H9 (cell line): ENCODE data around the gene PLPPR5. TPM values are rescaled to one million over a fixed set of nuclear protein-coding genes. Genes with fewer than 3 reads are reported as not detected.

Experiments
- DNase-seq: peaks from one replicate; pipeline ENCODE4 v3.0.0-alpha.2; 2017
- H2AFZ ChIP-seq: one replicate; pipeline ENCODE4 v1.6.1; 2013; ENCODE audit warnings: mild to moderate bottlenecking, low read length, control low read depth, moderate library complexity
- H2AK5ac ChIP-seq: 2 replicates; pipeline ENCODE4 v1.6.1; 2013; ENCODE audit warnings: low read length, control low read depth, mixed read lengths; ENCODE audit not compliant: insufficient read length
- H2BK120ac ChIP-seq: one replicate; pipeline ENCODE4 v1.6.1; 2013; ENCODE audit warnings: low read depth, mild to moderate bottlenecking, low read length, control low read depth, inconsistent platforms; ENCODE audit not compliant: poor library complexity, severe bottlenecking
- H2BK12ac ChIP-seq: 2 replicates; pipeline ENCODE4 v1.6.1; 2013; ENCODE audit warnings: low read length, control low read depth, mixed read lengths, low read depth; ENCODE audit not compliant: insufficient read length
- H2BK15ac ChIP-seq: 2 replicates; pipeline ENCODE4 v1.6.1; 2013; ENCODE audit warnings: low read depth, low read length, control low read depth
- H2BK20ac ChIP-seq: one replicate; pipeline ENCODE4 v1.6.1; 2013; ENCODE audit warnings: low read depth, mild to moderate bottlenecking, low read length, control low read depth, inconsistent platforms; ENCODE audit not compliant: poor library complexity, severe bottlenecking
- H2BK5ac ChIP-seq: 2 replicates; pipeline ENCODE4 v1.6.1; 2013; ENCODE audit warnings: low read length, control low read depth, mixed read lengths; ENCODE audit not compliant: insufficient read length
- H3K14ac ChIP-seq: 2 replicates; pipeline ENCODE4 v1.6.1; 2013; ENCODE audit warnings: low read length, control low read depth; ENCODE audit not compliant: insufficient read depth
- H3K18ac ChIP-seq: 2 replicates; pipeline ENCODE4 v1.6.1; 2013; ENCODE audit warnings: low read depth, mild to moderate bottlenecking, mixed read lengths, low read length, control low read depth; ENCODE audit not compliant: insufficient read length
- H3K23ac ChIP-seq: 2 replicates; pipeline ENCODE4 v1.6.1; 2013; ENCODE audit warnings: low read length, control low read depth, mixed read lengths, low read depth; ENCODE audit not compliant: insufficient read length
- H3K23me2 ChIP-seq: 2 replicates; pipeline ENCODE4 v1.6.1; 2013; ENCODE audit warnings: low read depth, mild to moderate bottlenecking, mixed read lengths, low read length, control low read depth; ENCODE audit not compliant: insufficient read length, poor library complexity, severe bottlenecking
- H3K27ac ChIP-seq: 2 replicates; pipeline ENCODE4 v1.5.1; 2013; ENCODE audit warnings: low read length, control low read depth, mixed read lengths, low read depth; ENCODE audit not compliant: insufficient read length
- H3K27me3 ChIP-seq: 2 replicates; pipeline ENCODE4 v1.6.1; 2013; ENCODE audit warnings: low read length, control low read depth, inconsistent platforms; ENCODE audit not compliant: insufficient read depth
- H3K4ac ChIP-seq: 2 replicates; pipeline ENCODE4 v1.6.1; 2013; ENCODE audit warnings: low read depth, mild to moderate bottlenecking, control low read depth, inconsistent platforms, low read length, moderate library complexity
- H3K4me1 ChIP-seq: 2 replicates; pipeline ENCODE4 v1.6.1; 2013; ENCODE audit warnings: low read length, control low read depth, inconsistent platforms; ENCODE audit not compliant: insufficient read depth
- H3K4me2 ChIP-seq: 2 replicates; pipeline ENCODE4 v1.6.1; 2013; ENCODE audit warnings: low read length, control low read depth, mixed read lengths; ENCODE audit not compliant: insufficient read length, insufficient read depth
- H3K56ac ChIP-seq: 2 replicates; pipeline ENCODE4 v1.6.1; 2013; ENCODE audit warnings: low read depth, mild to moderate bottlenecking, mixed read lengths, low read length, control low read depth; ENCODE audit not compliant: insufficient read length
- H3K79me1 ChIP-seq: 2 replicates; pipeline ENCODE4 v1.6.1; 2013; ENCODE audit warnings: low read depth, mild to moderate bottlenecking, moderate library complexity, low read length, control low read depth, inconsistent platforms; ENCODE audit not compliant: insufficient read depth, poor library complexity, severe bottlenecking
- H3K79me2 ChIP-seq: 2 replicates; pipeline ENCODE4 v1.6.1; 2013; ENCODE audit warnings: low read length, control low read depth, inconsistent platforms; ENCODE audit not compliant: insufficient read depth
- H3K9ac ChIP-seq: 2 replicates; pipeline ENCODE4 v1.6.1; 2013; ENCODE audit warnings: low read length, control low read depth, mixed read lengths; ENCODE audit not compliant: insufficient read length; ENCODE audit errors: extremely low read depth
- H3K9me3 ChIP-seq: one replicate; pipeline ENCODE4 v1.6.1; 2013; ENCODE audit warnings: low read depth, low read length, inconsistent platforms; ENCODE audit not compliant: control insufficient read depth
- H3T11ph ChIP-seq: one replicate; pipeline ENCODE4 v1.6.1; 2013; ENCODE audit warnings: mild to moderate bottlenecking, low read length, control low read depth, inconsistent platforms
- H4K20me1 ChIP-seq: one replicate; pipeline ENCODE4 v1.6.1; 2013; ENCODE audit not compliant: control insufficient read depth, insufficient read length, insufficient read depth
- H4K5ac ChIP-seq: 2 replicates; pipeline ENCODE4 v1.6.1; 2013; ENCODE audit warnings: low read depth, mild to moderate bottlenecking, mixed read lengths, low read length, control low read depth; ENCODE audit not compliant: insufficient read length
- H4K8ac ChIP-seq: replicated peaks from 2 replicates; pipeline ENCODE4 v1.6.1; 2013; ENCODE audit warnings: low read length, control low read depth, mixed read lengths, low read depth; ENCODE audit not compliant: insufficient read length
- H4K91ac ChIP-seq: 2 replicates; pipeline ENCODE4 v1.6.1; 2013; ENCODE audit warnings: low read depth, mild to moderate bottlenecking, moderate library complexity, mixed read lengths, low read length, control low read depth; ENCODE audit not compliant: insufficient read length
- H3K27ac Mint-ChIP-seq, 3 experiments: 2 replicates in 2 of 3; 3 replicates in 1 of 3; pipeline ENCODE4 v1.8.0; 2020 to 2021; ENCODE audit warnings: mixed read lengths in 3 of 3, mild to moderate bottlenecking in 1 of 3, moderate library complexity in 1 of 3
- H3K27me3 Mint-ChIP-seq: 2 replicates; pipeline ENCODE4 v1.8.0; 2021; ENCODE audit warnings: low read depth, mild to moderate bottlenecking, moderate library complexity, mixed read lengths
- H3K36me3 Mint-ChIP-seq, 3 experiments: 2 replicates in 2 of 3; 3 replicates in 1 of 3; pipeline ENCODE4 v1.8.0; 2020 to 2021; ENCODE audit warnings: low read depth in 3 of 3, mixed read lengths in 3 of 3; ENCODE audit not compliant: insufficient read depth in 1 of 3
- H3K4me1 Mint-ChIP-seq, 2 experiments: 2 replicates each; pipeline ENCODE4 v1.8.0; 2020; ENCODE audit warnings: mixed read lengths in 2 of 2
- H3K4me3 Mint-ChIP-seq, 2 experiments: 2 replicates in 1 of 2; 3 replicates in 1 of 2; pipeline ENCODE4 v1.8.0; 2020 to 2021; ENCODE audit warnings: mild to moderate bottlenecking in 2 of 2, mixed read lengths in 2 of 2, moderate library complexity in 1 of 2
- H3K9me3 Mint-ChIP-seq, 2 experiments: 2 replicates in 1 of 2; 3 replicates in 1 of 2; pipeline ENCODE4 v1.8.0; 2020; ENCODE audit warnings: mild to moderate bottlenecking in 2 of 2, mixed read lengths in 2 of 2, moderate library complexity in 1 of 2
- CTCF ChIP-seq: fragments of 200-600 bp; sonication (generic); conservative IDR thresholded peaks from 3 replicates; pipeline ENCODE4 v1.8.0; 2021; ENCODE audit warnings: antibody characterized with exemption, mild to moderate bottlenecking
- WGBS: extraction: QIAGEN DNeasy Blood & Tissue Kit; methylation state at CpG from one replicate; pipeline ENCODE4 v1.1.7; 2013; ENCODE audit warnings: missing lambda C conversion rate, low lambda C conversion rate, mixed read lengths; ENCODE audit not compliant: insufficient read length; ENCODE audit errors: extremely low coverage; 5-methylcytosine and 5-hydroxymethylcytosine counted together
- total RNA-seq: library from RNA; stranded (reverse); gene quantifications from 2 replicates; pipeline ENCODE4 v1.2.1, GENCODE V29; 2021

PLPPR5 gene
- total RNA-seq, 1 experiment from 2014 or later, result 1.4 TPM

- no peak overlapping the region for H2BK12ac ChIP-seq
- H3K14ac ChIP-seq, result no peak overlapping the region
- H2BK15ac ChIP-seq, result no peak overlapping the region
- no peaks in the 10 kb centered on the region for H3K79me1 ChIP-seq
- H2BK120ac ChIP-seq, result no peak overlapping the region
- H3K23ac ChIP-seq, result no peak overlapping the region
- no peaks in the 10 kb centered on the region for H3K4me1 Mint-ChIP-seq
- no peaks in the 10 kb centered on the region for H3K36me3 Mint-ChIP-seq
- no peaks in the 10 kb centered on the region for H4K20me1 ChIP-seq
- H3K23me2 ChIP-seq, result no peaks in the 10 kb centered on the region
- H3K9me3 Mint-ChIP-seq, result no peaks in the 10 kb centered on the region
- H4K5ac ChIP-seq, result no peak overlapping the region
- H2AK5ac ChIP-seq, result no peak overlapping the region
- no peaks in the 10 kb centered on the region for H3K27me3 ChIP-seq
- H3K9ac ChIP-seq, result no peak overlapping the region
- no peak overlapping the region for H2BK5ac ChIP-seq
- no peak overlapping the region for H3K27ac Mint-ChIP-seq
- no peak overlapping the region for H3K4me2 ChIP-seq
- H4K91ac ChIP-seq, result no peak overlapping the region
- H3K27ac ChIP-seq, result no peak overlapping the region
- no peak overlapping the region for H4K8ac ChIP-seq
- H3K18ac ChIP-seq, result no peak overlapping the region
- TF ChIP-seq CTCF, result no peak
- no CpG with 5 or more reads among the region's 1 CpG for WGBS
- H3T11ph ChIP-seq, result no peak overlapping the region
- H3K4me1 ChIP-seq, result no peaks in the 10 kb centered on the region
- no peak overlapping the region for H3K56ac ChIP-seq
- no peaks in the 10 kb centered on the region for H3K79me2 ChIP-seq
- no peak overlapping the region for H2AFZ ChIP-seq
- no peak overlapping the region for H3K4ac ChIP-seq
- no peaks in the 10 kb centered on the region for H3K27me3 Mint-ChIP-seq
- no peak for DNase-seq
- H3K4me3 Mint-ChIP-seq, result no peak overlapping the region
- H3K9me3 ChIP-seq, result no peaks in the 10 kb centered on the region
- H2BK20ac ChIP-seq, result no peak overlapping the region
Measured at GRCh38 chr1:98903726-98904125, 100.9 kb downstream of the PLPPR5 start.
